SK-N-MC (cell line): ENCODE measurements around the gene SMKR1.

Experiments
- EZH2 ChIP-seq: fragments of 200-600 bp; sonication (generic); IDR thresholded peaks from one replicate; pipeline ENCODE4 v1.6.1; 2017; ENCODE audit warnings: antibody characterized with exemption
- FOXP2 ChIP-seq: optimal IDR thresholded peaks from 2 replicates; pipeline ENCODE3; 2011; ENCODE audit warnings: mild to moderate bottlenecking, moderate library complexity; ENCODE audit not compliant: insufficient read depth; ENCODE audit errors: extremely low read length, control extremely low read depth
- POLR2AphosphoS5 ChIP-seq: IDR thresholded peaks from 2 replicates; pipeline ENCODE4 v1.6.1; 2012; ENCODE audit warnings: mild to moderate bottlenecking, low read depth, low read length, borderline replicate concordance

DNA sequence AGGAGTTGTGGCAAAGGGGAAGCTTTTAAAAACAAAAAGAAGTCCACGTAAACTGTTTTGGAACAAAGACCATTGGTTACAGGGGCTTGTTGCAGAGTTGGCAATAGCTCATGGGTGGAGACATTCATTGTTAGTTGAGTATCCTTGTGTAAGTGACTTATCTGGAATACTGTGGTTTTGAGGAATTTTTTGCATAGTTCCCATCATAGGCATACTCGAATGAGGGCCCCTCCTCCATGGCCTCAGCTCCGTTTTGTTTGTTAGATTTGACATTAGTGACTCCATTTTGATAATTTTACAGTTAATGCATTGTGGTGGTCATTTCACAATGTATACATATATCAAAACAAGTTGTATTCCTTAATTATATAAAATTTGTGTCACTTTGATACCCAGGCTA is 12.8 kb upstream of the SMKR1 start:
- TF ChIP-seq EZH2 (no peak), POLR2AphosphoS5 (no peak), FOXP2 (no peak)
